ENCODE measurements around the gene PLCB1.

Gene PLCB1

GRCh38 chr20:8389381-8390036, 257.4 kb downstream of the PLCB1 start:
- no peak for DNase-seq (ENCODE audit: low spot score)
- Histone ChIP-seq H2BK120ac (ENCODE audit: low read depth, low read length) (no peak overlapping the region), H3K9me3 (replicated peaks in 1 of 2; ENCODE audit: control insufficient read depth in 2 of 2, insufficient read depth in 1 of 2, low read depth in 1 of 2, low read length in 2 of 2) (no peaks in the 10 kb centered on the region), H2BK15ac (ENCODE audit: low read length) (no peak overlapping the region), H3K4me2 (ENCODE audit: insufficient read depth, low read length, poor library complexity, severe bottlenecking) (no peak overlapping the region), H3K23ac (ENCODE audit: low read depth, low read length, poor library complexity) (no peak overlapping the region), H2AFZ (ENCODE audit: low read length) (no peak overlapping the region), H3K14ac (ENCODE audit: low read length) (no peak overlapping the region), H3K4me1 (ENCODE audit: control insufficient read depth in 2 of 2, insufficient read depth in 1 of 2, low read depth in 1 of 2, low read length in 2 of 2) (peaks cover 12 to 15% of the 10 kb centered on the region in 2 donors), H2AK5ac (ENCODE audit: low read depth, low read length) (no peak overlapping the region), H2BK5ac (ENCODE audit: low read length) (no peak overlapping the region), H4K8ac (ENCODE audit: low read depth, low read length) (no peak overlapping the region), H3K27me3 (ENCODE audit: control insufficient read depth in 3 of 3, insufficient read depth in 3 of 3, low read depth in 1 of 3, low read length in 3 of 3) (no peaks in the 10 kb centered on the region), H4K91ac (ENCODE audit: low read depth, low read length, poor library complexity) (no peak overlapping the region), H3K36me3 (replicated peaks in 1 of 2; ENCODE audit: control insufficient read depth in 2 of 2, insufficient read depth in 2 of 2, low read length in 2 of 2) (no peaks in the 10 kb centered on the region), H3K18ac (ENCODE audit: low read length) (no peak overlapping the region), H3K4ac (ENCODE audit: low read length) (no peak overlapping the region), H3K79me1 (ENCODE audit: low read depth, low read length) (no peaks in the 10 kb centered on the region), H3K4me3 (ENCODE audit: low read length in 2 of 2) (no peak overlapping the region), H3K27ac (replicated peaks; ENCODE audit: low read length) (no peak overlapping the region), H2BK12ac (ENCODE audit: low read length) (no peak overlapping the region), H3K9ac (ENCODE audit: low read depth, low read length, poor library complexity) (no peak overlapping the region)
- WGBS, 2 donors (ENCODE audit: extremely low coverage in 2 of 2, insufficient read length in 2 of 2, insufficient replicate concordance in 1 of 2) = no CpG with 5 or more reads among the region's 7 CpGs

GRCh38 chr20:8390037-8390433, 258.0 kb downstream of the PLCB1 start:
- no peak overlapping the region for H4K91ac ChIP-seq (ENCODE audit: low read depth, low read length, poor library complexity)
- H3K18ac ChIP-seq (ENCODE audit: low read length) = no peak overlapping the region
- no peak overlapping the region for H3K4ac ChIP-seq (ENCODE audit: low read length)
- H3K27ac ChIP-seq (replicated peaks; ENCODE audit: low read length) = no peak overlapping the region
- no peak overlapping the region for H3K9ac ChIP-seq (ENCODE audit: low read depth, low read length, poor library complexity)
- DNase-seq (ENCODE audit: low spot score) = no peak
- no peak overlapping the region for H2BK120ac ChIP-seq (ENCODE audit: low read depth, low read length)
- H3K9me3 ChIP-seq (replicated peaks in 1 of 2; ENCODE audit: control insufficient read depth in 2 of 2, insufficient read depth in 1 of 2, low read depth in 1 of 2, low read length in 2 of 2) = no peaks in the 10 kb centered on the region
- no peak overlapping the region for H3K4me3 ChIP-seq (ENCODE audit: low read length in 2 of 2)
- no peaks in the 10 kb centered on the region for H3K36me3 ChIP-seq (replicated peaks in 1 of 2; ENCODE audit: control insufficient read depth in 2 of 2, insufficient read depth in 2 of 2, low read length in 2 of 2)
- peak overlapping the region; percentile 2 for H2AFZ ChIP-seq (ENCODE audit: low read length)
- H2BK5ac ChIP-seq (ENCODE audit: low read length) = no peak overlapping the region
- H3K79me1 ChIP-seq (ENCODE audit: low read depth, low read length) = no peaks in the 10 kb centered on the region
- no peak overlapping the region for H4K8ac ChIP-seq (ENCODE audit: low read depth, low read length)
- H3K14ac ChIP-seq (ENCODE audit: low read length) = no peak overlapping the region
- no peak overlapping the region for H2BK12ac ChIP-seq (ENCODE audit: low read length)
- peaks cover 12% of the 10 kb centered on the region in 2 donors for H3K4me1 ChIP-seq (ENCODE audit: control insufficient read depth in 2 of 2, insufficient read depth in 1 of 2, low read depth in 1 of 2, low read length in 2 of 2)
- H3K4me2 ChIP-seq (ENCODE audit: insufficient read depth, low read length, poor library complexity, severe bottlenecking) = no peak overlapping the region
- no peaks in the 10 kb centered on the region for H3K27me3 ChIP-seq (ENCODE audit: control insufficient read depth in 3 of 3, insufficient read depth in 3 of 3, low read depth in 1 of 3, low read length in 3 of 3)
- WGBS, 2 donors (ENCODE audit: extremely low coverage in 2 of 2, insufficient read length in 2 of 2, insufficient replicate concordance in 1 of 2) = no CpG with 5 or more reads among the region's 5 CpGs
- no peak overlapping the region for H2BK15ac ChIP-seq (ENCODE audit: low read length)
- no peak overlapping the region for H3K23ac ChIP-seq (ENCODE audit: low read depth, low read length, poor library complexity)
- no peak overlapping the region for H2AK5ac ChIP-seq (ENCODE audit: low read depth, low read length)

GRCh38 chr20:8390500-8390899, 258.4 kb downstream of the PLCB1 start:
- H3K79me1 ChIP-seq (ENCODE audit: low read depth, low read length) = no peaks in the 10 kb centered on the region
- no peak overlapping the region for H3K14ac ChIP-seq (ENCODE audit: low read length)
- H3K23ac ChIP-seq (ENCODE audit: low read depth, low read length, poor library complexity) = no peak overlapping the region
- H3K9me3 ChIP-seq (replicated peaks in 1 of 2; ENCODE audit: control insufficient read depth in 2 of 2, insufficient read depth in 1 of 2, low read depth in 1 of 2, low read length in 2 of 2) = no peaks in the 10 kb centered on the region
- no peak overlapping the region for H2BK5ac ChIP-seq (ENCODE audit: low read length)
- no peak overlapping the region for H2AK5ac ChIP-seq (ENCODE audit: low read depth, low read length)
- H2BK12ac ChIP-seq (ENCODE audit: low read length) = no peak overlapping the region
- H3K18ac ChIP-seq (ENCODE audit: low read length) = no peak overlapping the region
- no peak overlapping the region for H4K91ac ChIP-seq (ENCODE audit: low read depth, low read length, poor library complexity)
- H3K27ac ChIP-seq (replicated peaks; ENCODE audit: low read length) = no peak overlapping the region
- H3K36me3 ChIP-seq (replicated peaks in 1 of 2; ENCODE audit: control insufficient read depth in 2 of 2, insufficient read depth in 2 of 2, low read length in 2 of 2) = no peaks in the 10 kb centered on the region
- no peak overlapping the region for H3K4ac ChIP-seq (ENCODE audit: low read length)
- H4K8ac ChIP-seq (ENCODE audit: low read depth, low read length) = no peak overlapping the region
- no peak overlapping the region for H3K9ac ChIP-seq (ENCODE audit: low read depth, low read length, poor library complexity)
- no peak overlapping the region for H2BK120ac ChIP-seq (ENCODE audit: low read depth, low read length)
- no peak for DNase-seq (ENCODE audit: low spot score)
- H3K4me2 ChIP-seq (ENCODE audit: insufficient read depth, low read length, poor library complexity, severe bottlenecking) = no peak overlapping the region
- peaks cover 8 to 12% of the 10 kb centered on the region in 2 donors for H3K4me1 ChIP-seq (ENCODE audit: control insufficient read depth in 2 of 2, insufficient read depth in 1 of 2, low read depth in 1 of 2, low read length in 2 of 2)
- H2AFZ ChIP-seq (ENCODE audit: low read length) = no peak overlapping the region
- no peak overlapping the region for H2BK15ac ChIP-seq (ENCODE audit: low read length)
- no peak overlapping the region for H3K4me3 ChIP-seq (ENCODE audit: low read length in 2 of 2)
- no peaks in the 10 kb centered on the region for H3K27me3 ChIP-seq (ENCODE audit: control insufficient read depth in 3 of 3, insufficient read depth in 3 of 3, low read depth in 1 of 3, low read length in 3 of 3)

GRCh38 chr20:8393381-8393780, 261.3 kb downstream of the PLCB1 start:
- Histone ChIP-seq H2AK5ac (ENCODE audit: low read depth, low read length) (no peak overlapping the region), H3K27ac (replicated peaks; ENCODE audit: low read length) (no peak overlapping the region), H3K4me3 (ENCODE audit: low read length in 2 of 2) (no peak overlapping the region), H4K8ac (ENCODE audit: low read depth, low read length) (no peak overlapping the region), H3K18ac (ENCODE audit: low read length) (no peak overlapping the region), H3K23ac (ENCODE audit: low read depth, low read length, poor library complexity) (no peak overlapping the region), H3K4me2 (ENCODE audit: insufficient read depth, low read length, poor library complexity, severe bottlenecking) (no peak overlapping the region), H4K91ac (ENCODE audit: low read depth, low read length, poor library complexity) (no peak overlapping the region), H3K79me1 (ENCODE audit: low read depth, low read length) (no peaks in the 10 kb centered on the region), H3K14ac (ENCODE audit: low read length) (no peak overlapping the region), H3K9ac (ENCODE audit: low read depth, low read length, poor library complexity) (no peak overlapping the region), H2BK15ac (ENCODE audit: low read length) (no peak overlapping the region), H3K36me3 (replicated peaks in 1 of 2; ENCODE audit: control insufficient read depth in 2 of 2, insufficient read depth in 2 of 2, low read length in 2 of 2) (no peaks in the 10 kb centered on the region), H2BK5ac (ENCODE audit: low read length) (no peak overlapping the region), H3K27me3 (ENCODE audit: control insufficient read depth in 3 of 3, insufficient read depth in 3 of 3, low read depth in 1 of 3, low read length in 3 of 3) (no peaks in the 10 kb centered on the region), H3K4me1 (ENCODE audit: control insufficient read depth in 2 of 2, insufficient read depth in 1 of 2, low read depth in 1 of 2, low read length in 2 of 2) (peaks cover 4 to 7% of the 10 kb centered on the region in 2 donors), H2AFZ (ENCODE audit: low read length) (no peak overlapping the region), H2BK120ac (ENCODE audit: low read depth, low read length) (no peak overlapping the region), H2BK12ac (ENCODE audit: low read length) (no peak overlapping the region), H3K4ac (ENCODE audit: low read length) (no peak overlapping the region), H3K9me3 (replicated peaks in 1 of 2; ENCODE audit: control insufficient read depth in 2 of 2, insufficient read depth in 1 of 2, low read depth in 1 of 2, low read length in 2 of 2) (no peaks in the 10 kb centered on the region)
- DNase-seq (ENCODE audit: low spot score) = no peak
- no CpG with 5 or more reads among the region's 3 CpGs for WGBS, 2 donors (ENCODE audit: extremely low coverage in 2 of 2, insufficient read length in 2 of 2, insufficient replicate concordance in 1 of 2)

All from neuronal stem cell (in vitro differentiated cells).